ENCODE data around the gene COG8.
A peak's percentile ranks its signal among the peaks of the same experiment; 100 is the strongest.

Gene COG8

DNA sequence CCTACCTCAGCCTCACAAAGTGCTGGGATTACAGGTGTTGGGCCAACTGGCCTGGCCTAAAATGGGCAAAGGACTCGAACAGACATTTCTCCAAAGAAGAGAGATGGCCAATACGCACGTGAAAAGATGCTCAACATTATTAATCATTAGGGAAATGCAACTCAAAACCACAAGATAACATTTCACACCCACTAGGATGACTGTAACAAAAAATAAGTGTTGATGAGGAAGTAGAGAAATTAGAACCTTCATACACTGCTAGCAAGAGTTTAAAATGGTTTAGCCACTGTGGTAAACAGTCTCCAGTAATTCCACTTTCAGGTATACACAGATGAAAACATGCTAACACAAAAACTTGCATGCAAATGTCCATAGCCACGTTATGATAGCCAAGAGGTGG lies 6.6 kb upstream of the COG8 start:
- no peak for DNase-seq

- DNase-seq: no peak
Observed at GRCh38 chr16:69344171-69344570, 4.8 kb upstream of the COG8 start.

GRCh38 chr16:69340095-69340644 lies 806 bp upstream of the COG8 start:
- peak; percentile 31 for DNase-seq

GRCh38 chr16:69338557-69339288 lies 641 bp downstream of the COG8 start:
- peak; percentile 14 for DNase-seq

DNA sequence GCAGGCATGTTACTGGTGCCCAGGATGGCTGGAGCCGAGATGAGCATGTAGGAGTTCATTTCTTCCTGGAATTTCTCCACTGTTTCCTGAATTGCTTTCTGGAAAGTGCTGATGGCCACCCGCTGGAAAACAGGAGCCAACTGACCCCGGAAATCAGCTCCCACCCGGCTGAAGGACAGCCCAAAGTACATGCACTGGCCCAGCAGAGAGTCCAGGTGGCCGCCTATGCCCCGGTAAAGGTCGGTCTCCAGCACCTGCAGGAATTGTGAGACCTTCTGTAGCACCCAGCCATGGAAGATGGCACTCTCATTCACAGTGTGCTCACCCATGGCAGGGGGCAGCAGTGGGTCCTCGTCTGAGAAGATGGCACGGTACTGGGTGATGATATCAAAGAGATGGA lies 4.7 kb downstream of the COG8 start:
- DNase-seq: no peak

DNA sequence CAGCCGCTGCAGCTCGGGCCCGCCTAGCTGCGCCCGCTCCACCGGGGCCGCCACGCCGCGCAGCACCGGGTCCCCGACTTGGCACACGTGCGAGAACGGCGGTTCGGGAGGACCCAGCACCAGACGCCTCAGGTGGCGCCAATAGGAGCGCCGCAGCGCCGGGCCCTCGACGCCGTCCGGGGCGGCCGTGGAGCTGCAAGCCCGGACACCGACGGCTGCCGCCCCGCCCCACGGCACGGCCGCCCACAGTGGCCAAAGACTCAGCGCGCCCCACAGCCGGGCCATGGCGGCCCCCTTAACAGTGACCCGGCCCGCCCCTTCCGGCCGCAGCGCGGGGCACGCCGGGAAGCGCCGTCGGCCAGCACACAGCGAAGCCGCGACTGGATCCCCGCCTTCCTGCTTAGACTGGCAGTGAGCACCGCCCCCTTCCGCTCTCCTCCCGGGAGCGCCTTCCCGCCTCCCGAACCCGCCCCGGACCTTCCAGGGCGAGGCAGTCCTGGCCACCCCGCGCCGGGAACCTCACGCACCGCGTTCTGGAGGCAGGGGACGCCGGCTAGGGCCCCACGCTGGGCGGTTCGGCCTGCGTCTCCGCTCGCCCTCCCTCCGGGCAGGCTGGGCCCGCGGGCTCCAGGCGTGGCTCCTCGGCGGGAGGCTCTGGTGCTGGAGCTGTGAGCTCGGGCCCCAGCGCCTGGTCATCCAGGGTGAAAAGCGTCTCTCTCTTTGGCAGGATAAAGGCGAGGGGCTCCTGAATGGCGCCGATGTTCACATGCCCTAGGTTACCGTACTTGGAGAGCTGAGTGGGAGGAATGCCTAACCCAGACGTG lies 8.9 kb downstream of the COG8 start, which contains the start of gene PDF:
Gene PDF, minus strand, starts transcription at position 303 of the 824 bp plus-strand sequence. Its CDS starts 18 bp downstream, at position 285.
- peak; percentile 95 for DNase-seq

DNA sequence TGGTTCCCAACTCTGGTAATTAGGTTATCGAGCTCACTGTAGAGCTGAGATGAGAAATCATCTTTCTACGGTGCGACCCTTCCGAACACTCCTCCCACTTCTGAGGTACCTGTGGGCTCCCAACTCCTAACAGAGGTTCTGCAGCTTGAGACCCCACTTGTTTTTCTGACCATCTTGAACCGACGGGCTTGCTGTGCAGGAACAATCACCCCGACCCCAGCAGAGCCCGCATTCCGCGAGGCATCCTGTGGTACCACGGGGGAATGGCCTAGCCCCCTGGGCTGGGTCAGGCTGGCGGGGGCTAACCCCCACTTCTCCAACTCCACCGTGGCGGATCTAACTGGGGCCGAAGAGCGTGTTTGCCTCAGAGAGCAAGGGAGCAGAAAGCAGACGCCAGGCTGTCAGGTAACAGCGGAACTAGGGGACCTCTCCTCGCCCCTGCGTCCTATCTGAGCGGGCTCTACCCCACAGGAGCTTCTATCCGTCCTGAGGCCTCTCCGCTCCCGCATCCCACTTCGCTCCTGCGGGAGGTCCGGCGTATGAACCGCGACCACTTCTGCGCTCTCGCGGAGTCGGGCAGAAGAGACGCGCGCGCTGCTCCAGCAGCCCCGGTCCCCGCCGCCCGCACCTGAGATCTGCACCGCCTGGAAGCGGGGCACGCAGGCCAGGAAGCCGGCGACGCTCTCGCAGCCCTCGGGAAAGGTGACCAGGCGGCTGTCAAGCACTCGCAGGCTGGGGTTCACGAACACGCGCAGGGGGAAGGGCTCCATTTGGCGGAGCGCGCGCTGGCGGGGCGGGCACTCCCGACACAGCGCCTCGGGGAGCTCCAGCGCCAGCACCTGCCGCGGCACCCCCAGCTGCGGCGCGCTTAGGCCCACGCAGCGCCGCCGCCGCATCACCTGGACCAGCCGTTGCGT lies 9.7 kb downstream of the COG8 start:
- DNase-seq: no peak

- peak; percentile 30 for DNase-seq
Observed at GRCh38 chr16:69328854-69329316, 10.5 kb downstream of the COG8 start.

GRCh38 chr16:69327585-69328310 lies 11.6 kb downstream of the COG8 start:
- DNase-seq: no peak

GRCh38 chr16:69326172-69326873 lies 13.0 kb downstream of the COG8 start:
- no peak for DNase-seq

DNA sequence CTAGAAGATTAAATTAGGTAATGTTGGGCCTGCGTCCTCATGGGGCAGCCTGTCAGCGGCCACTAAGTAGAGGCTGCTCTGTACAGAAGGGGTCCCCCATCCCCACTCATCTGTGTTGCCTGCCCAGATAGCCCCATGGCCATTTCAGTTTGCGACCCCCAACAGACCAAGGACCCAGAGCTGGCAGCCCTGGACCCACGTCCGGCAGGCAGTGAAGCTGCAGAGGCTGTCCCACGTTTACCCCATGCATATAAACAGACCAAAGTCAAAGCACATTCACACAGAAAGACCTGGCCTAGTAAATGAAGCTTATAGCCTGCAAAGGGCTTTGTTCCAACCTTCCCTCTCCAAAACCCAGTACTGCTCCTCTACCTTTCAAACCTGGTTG lies 13.6 kb downstream of the COG8 start:
- DNase-seq: no peak

DNA sequence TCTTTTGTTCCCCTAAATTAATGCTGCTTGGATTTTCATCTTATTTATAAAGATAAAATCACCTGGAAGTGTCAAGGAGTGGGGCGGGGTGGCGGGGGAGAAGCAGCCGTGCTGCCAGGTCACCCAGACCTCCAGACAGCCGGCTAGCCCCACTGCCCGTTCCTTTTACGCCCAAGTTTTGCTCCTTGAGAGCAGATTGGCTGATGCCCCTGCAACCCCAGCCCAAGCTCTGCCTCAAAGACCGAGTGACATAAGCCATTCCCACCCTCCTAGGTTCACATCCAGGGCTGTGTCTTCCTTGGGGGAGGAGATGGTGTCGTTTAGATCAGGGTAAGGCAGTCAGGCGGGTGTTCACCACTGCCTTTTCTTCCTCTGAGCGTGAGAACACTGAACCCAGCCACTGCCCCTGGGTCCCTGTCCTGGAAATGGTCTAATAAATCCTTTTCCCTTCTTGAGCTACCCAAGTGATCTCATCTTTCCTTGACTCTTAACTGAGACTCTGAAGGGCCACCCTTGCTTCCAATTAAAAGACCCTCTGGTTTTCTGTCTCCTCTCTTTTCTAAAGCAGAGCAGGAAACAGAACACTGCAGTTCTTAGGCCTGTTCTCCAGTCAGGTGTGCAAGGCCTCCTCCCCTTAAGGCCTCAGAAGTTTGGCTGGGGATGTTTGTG lies 14.6 kb downstream of the COG8 start:
- DNase-seq: no peak

DNA sequence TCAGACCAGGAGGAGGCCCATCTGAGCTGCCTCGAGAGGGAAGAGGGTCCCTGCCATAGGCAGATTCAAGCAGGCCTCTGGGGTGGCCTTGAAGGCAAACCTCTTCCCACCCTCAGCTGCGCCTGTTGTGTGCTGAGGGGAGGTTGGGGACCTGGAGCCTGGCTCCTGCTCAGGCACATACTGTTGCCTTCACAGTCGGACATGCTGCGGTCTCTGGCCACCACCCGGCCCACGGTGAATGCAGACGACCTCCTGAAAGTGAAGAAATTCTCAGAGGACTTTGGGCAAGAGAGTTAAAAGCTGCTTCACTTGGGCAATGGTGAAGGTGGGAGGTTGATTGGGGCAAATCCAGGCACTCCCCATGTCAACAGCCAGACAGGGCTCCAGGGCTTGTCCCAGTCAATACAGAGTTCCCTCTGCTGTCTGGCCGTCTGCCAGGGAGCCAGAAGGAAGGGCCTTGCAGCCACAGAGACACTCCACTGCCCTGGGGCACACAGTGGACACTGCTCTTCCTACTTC lies 15.3 kb downstream of the COG8 start:
- no peak for DNase-seq

DNA sequence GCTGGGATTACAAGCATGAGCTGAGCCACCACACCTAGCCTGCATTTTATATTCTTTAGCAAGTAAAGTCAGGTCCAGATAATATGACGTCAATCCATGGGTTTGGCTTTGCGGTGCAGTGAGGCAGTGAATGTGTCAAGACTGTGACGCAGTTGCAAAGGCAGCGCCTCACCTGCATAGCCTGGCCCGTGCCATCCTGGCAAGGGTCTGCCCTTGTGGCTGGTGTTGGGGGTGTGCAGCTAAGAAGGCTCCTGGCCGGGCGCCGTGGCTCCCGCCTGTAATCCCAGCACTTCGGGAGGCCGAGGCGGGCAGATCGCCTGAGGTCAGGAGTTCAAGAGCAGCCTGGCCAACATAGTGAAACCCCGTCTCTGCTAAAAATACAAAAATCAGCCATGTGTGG lies 15.9 kb downstream of the COG8 start:
- DNase-seq: no peak

GRCh38 chr16:69322343-69322742 lies 17.0 kb downstream of the COG8 start:
- no peak for DNase-seq

DNA sequence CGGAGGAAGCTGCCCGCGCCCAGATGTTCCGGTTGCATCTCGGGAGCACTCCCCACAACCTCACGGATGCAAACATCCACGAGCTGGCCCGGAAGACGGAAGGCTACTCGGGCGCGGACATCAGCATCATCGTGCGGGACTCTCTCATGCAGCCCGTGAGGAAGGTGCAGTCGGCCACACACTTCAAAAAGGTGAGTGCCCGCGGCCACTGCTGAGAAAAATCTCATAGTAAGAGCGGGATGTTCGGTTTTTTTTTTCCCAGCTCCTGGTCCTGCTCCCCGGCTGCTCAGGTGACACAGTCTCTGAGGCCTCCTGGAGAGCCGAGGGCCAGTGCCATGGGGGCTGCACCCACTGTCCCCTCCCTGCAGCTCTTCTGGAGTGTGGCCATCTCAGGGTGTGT lies 18.3 kb downstream of the COG8 start:
- no peak for DNase-seq

DNA sequence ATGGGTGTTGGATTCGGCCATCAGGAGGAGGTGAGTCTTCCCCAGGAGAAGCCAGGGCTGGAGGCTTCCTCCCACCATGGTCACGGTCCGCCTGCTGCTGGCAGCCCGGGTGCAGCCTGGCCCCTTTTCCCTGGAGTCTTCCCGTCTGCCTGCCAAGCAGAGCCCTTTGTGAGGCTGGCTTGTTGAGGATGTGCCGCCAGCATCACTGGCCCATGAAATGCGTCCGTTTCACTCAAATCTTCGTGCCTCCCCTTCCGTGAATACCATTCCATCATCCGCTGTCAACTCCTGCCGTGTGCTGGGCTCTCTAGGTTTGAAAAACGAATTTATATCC lies 18.7 kb downstream of the COG8 start:
- DNase-seq: no peak

- DNase-seq: no peak
Observed at GRCh38 chr16:69319826-69320739, 19.3 kb downstream of the COG8 start.

DNA sequence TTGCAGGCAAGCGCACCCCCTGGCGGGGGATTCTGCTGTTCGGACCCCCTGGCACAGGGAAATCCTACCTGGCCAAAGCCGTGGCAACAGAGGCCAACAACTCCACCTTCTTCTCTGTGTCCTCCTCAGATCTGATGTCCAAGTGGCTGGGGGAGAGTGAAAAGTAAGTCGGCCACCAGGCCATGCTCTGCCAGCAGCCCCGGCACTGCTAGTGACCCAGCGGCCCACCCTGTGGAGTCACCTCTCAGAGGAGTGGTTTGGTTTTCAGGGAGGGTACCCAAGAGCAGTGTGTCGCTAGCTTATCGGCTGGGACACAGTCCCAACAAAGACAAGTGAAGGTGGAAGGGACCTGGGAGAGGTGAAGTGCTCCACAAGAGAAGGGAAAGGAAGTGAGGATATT lies 20.0 kb downstream of the COG8 start:
- DNase-seq: no peak

DNA sequence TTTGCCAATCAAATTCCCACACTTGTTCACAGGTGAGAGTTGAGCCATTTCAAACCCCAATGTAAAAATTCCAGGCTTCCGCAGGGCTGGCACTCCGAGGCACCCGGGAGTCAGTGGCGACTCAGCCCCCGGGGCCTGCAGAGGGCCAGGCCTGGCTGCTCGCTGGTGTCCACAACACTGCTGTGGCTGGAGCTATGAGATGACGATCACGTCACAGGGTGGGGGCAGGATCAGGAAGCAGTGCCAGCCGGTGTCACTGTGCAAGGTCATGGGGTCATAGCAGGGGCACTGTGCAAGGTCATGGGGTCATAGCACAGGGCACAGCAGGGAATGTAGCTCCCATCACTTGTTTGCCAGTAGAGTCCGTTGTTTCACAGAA lies 20.5 kb downstream of the COG8 start:
- no peak for DNase-seq

All from NCI-H82 (cell line).